ENCODE measurements around the gene NCOA5. TPM values are rescaled to one million over a fixed set of nuclear protein-coding genes. Genes with fewer than 3 reads are reported as not detected.
A peak's percentile ranks its signal among the peaks of the same experiment; 100 is the strongest.

Gene NCOA5
- total RNA-seq, 3 donors from 2014 or later (not counting 1 experiment from before 2014, with no cell fraction given), result 8.8 to 18.4 (median 18.0) TPM

DNA sequence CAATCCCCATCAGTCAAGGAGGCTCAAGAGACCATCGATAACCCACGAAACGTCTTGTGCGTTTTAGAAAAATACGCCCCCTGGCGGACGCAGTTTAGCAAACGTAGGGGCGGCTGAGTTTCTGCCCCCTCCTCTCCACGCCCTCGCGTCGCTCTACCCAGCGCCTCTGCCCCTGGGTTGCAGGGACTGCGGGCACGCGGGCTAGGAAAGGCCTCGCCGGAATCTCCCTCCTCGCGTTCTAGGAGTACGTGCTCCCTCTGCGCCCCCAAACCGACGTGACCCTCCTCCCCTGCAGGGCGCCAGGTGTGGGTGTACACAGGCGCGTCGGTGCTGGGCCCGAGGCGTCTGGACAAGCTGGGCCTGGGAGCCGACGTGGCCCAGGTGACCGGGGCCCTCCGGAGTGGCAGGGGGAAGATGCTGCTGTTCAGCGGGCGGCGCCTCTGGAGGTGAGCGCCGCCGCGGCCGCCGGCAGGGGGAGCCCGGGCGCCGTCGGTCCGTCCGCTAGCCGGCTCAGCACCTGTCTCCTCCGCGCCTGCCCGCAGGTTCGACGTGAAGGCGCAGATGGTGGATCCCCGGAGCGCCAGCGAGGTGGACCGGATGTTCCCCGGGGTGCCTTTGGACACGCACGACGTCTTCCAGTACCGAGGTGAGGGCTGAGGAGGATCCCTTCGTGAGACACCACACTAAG lies 75.8 kb downstream of the NCOA5 start:
- WGBS (ENCODE audit: insufficient coverage), result 2% methylated on average over 67 of the region's 67 CpGs
- peak overlapping the region; percentile 5 for H3K4me3 ChIP-seq (ENCODE audit: low read length)
- DNase-seq, result peak; percentile 62 to 87
- intact Hi-C loops (cut with micrococcal nuclease), result loop anchor here (1.0 to 5.0 kb wide), 2 partner anchors 27 to 42 kb away; partner anchors contain the start of gene ZNF335
- H3K4me1 Mint-ChIP-seq, result peaks cover 27 to 48% of the 10 kb centered on the region in 2 donors
- H3K9me3 ChIP-seq (ENCODE audit: control insufficient read depth, insufficient read depth, low read length), result peaks cover 11% of the 10 kb centered on the region
- peaks cover 55% of the 10 kb centered on the region for H3K4me1 ChIP-seq (ENCODE audit: control insufficient read depth, insufficient read depth, low read length)
- peak overlapping the region; percentile 67 for H3K4me3 Mint-ChIP-seq
- peak; percentile 63 to 68 (median 66) for ATAC-seq
- TF ChIP-seq, protein P1, sequence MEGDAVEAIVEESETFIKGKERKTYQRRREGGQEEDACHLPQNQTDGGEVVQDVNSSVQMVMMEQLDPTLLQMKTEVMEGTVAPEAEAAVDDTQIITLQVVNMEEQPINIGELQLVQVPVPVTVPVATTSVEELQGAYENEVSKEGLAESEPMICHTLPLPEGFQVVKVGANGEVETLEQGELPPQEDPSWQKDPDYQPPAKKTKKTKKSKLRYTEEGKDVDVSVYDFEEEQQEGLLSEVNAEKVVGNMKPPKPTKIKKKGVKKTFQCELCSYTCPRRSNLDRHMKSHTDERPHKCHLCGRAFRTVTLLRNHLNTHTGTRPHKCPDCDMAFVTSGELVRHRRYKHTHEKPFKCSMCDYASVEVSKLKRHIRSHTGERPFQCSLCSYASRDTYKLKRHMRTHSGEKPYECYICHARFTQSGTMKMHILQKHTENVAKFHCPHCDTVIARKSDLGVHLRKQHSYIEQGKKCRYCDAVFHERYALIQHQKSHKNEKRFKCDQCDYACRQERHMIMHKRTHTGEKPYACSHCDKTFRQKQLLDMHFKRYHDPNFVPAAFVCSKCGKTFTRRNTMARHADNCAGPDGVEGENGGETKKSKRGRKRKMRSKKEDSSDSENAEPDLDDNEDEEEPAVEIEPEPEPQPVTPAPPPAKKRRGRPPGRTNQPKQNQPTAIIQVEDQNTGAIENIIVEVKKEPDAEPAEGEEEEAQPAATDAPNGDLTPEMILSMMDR (IDR thresholded peaks at IDR 0.05), result peak; percentile 99
- H3K27ac ChIP-seq (ENCODE audit: low read length), result no peak overlapping the region
- H3K36me3 ChIP-seq (ENCODE audit: control insufficient read depth, insufficient read depth, low read length), result no peaks in the 10 kb centered on the region
- H3K36me3 Mint-ChIP-seq, result no peaks in the 10 kb centered on the region
- peak overlapping the region; percentile 3 to 50 for H3K27ac Mint-ChIP-seq
- no peaks in the 10 kb centered on the region for H3K9me3 Mint-ChIP-seq
- H3K27me3 Mint-ChIP-seq (ENCODE audit: low read depth in 2 of 2), result peaks cover 66 to 70% of the 10 kb centered on the region in 2 donors
- H3K27me3 ChIP-seq (ENCODE audit: control insufficient read depth, insufficient read depth, low read length), result peaks cover 49% of the 10 kb centered on the region

DNA sequence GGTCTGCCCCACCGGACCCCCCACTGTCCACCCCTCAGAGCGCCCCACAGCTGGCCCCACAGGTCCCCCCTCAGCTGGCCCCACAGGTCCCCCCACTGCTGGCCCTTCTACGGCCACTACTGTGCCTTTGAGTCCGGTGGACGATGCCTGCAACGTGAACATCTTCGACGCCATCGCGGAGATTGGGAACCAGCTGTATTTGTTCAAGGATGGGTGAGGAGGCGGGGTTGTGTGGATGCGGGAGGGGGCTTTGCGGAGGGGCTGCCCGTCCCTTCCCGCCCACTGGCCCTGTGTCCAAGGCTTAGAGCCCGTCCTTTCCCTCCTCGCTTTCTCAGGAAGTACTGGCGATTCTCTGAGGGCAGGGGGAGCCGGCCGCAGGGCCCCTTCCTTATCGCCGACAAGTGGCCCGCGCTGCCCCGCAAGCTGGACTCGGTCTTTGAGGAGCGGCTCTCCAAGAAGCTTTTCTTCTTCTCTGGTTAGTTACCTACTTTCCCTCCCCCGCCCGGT lies 76.4 kb downstream of the NCOA5 start:
- peak overlapping the region in 1 of 2 donors; percentile 83 for H3K27ac Mint-ChIP-seq
- no peaks in the 10 kb centered on the region for H3K36me3 Mint-ChIP-seq

DNA sequence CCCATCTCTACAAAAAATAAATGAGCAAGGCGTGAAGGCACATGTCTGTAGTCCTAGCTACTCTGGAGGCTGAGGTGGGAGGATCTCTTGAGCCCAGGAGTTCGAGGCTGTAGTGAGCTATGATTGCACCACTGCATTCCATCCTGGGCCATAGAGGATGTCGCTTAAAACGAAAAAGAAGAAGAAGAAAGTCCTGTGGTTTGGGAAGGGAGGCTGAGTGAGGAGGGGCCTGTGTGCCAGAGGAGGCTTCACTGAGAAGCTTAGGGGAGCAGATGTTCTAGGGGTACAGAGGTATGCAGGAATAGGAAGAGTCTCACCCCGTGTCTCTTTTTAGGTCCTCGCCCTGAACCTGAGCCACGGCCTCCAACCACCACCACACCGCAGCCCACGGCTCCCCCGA lies 76.8 kb downstream of the NCOA5 start:
- ATAC-seq, result no peak
- TF ChIP-seq, protein P1 (IDR thresholded peaks at IDR 0.05), result no peak
- DNase-seq, result no peak
- peaks cover 11% of the 10 kb centered on the region for H3K9me3 ChIP-seq (ENCODE audit: control insufficient read depth, insufficient read depth, low read length)
- no peak overlapping the region for H3K27ac ChIP-seq (ENCODE audit: low read length)
- WGBS (ENCODE audit: insufficient coverage), result 37% methylated on average over 10 of the region's 10 CpGs
- Mint-ChIP-seq H3K27ac (peak overlapping the region in 1 of 2 donors; percentile 83), H3K9me3 (no peaks in the 10 kb centered on the region), H3K36me3 (no peaks in the 10 kb centered on the region), H3K4me1 (peaks cover 37 to 59% of the 10 kb centered on the region in 2 donors), H3K4me3 (peak overlapping the region; percentile 69), H3K27me3 (ENCODE audit: low read depth in 2 of 2) (peaks cover 65 to 66% of the 10 kb centered on the region in 2 donors)
- peaks cover 52% of the 10 kb centered on the region for H3K27me3 ChIP-seq (ENCODE audit: control insufficient read depth, insufficient read depth, low read length)
- intact Hi-C loops (cut with micrococcal nuclease), result loop anchor here (1.0 to 5.0 kb wide), 2 partner anchors 26 to 41 kb away; partner anchors contain the start of gene ZNF335
- peaks cover 65% of the 10 kb centered on the region for H3K4me1 ChIP-seq (ENCODE audit: control insufficient read depth, insufficient read depth, low read length)
- no peak overlapping the region for H3K4me3 ChIP-seq (ENCODE audit: low read length)
- H3K36me3 ChIP-seq (ENCODE audit: control insufficient read depth, insufficient read depth, low read length), result no peaks in the 10 kb centered on the region

More for the DNA sequence above, 76.4 kb downstream of the NCOA5 start:
- Histone ChIP-seq H3K9me3 (ENCODE audit: control insufficient read depth, insufficient read depth, low read length) (peaks cover 11% of the 10 kb centered on the region), H3K27ac (ENCODE audit: low read length) (no peak overlapping the region), H3K4me3 (ENCODE audit: low read length) (no peak overlapping the region), H3K36me3 (ENCODE audit: control insufficient read depth, insufficient read depth, low read length) (no peaks in the 10 kb centered on the region), H3K27me3 (ENCODE audit: control insufficient read depth, insufficient read depth, low read length) (peaks cover 52% of the 10 kb centered on the region), H3K4me1 (ENCODE audit: control insufficient read depth, insufficient read depth, low read length) (peaks cover 61% of the 10 kb centered on the region)
- Mint-ChIP-seq H3K27me3 (ENCODE audit: low read depth in 2 of 2) (peaks cover 64% of the 10 kb centered on the region in 2 donors), H3K4me1 (peaks cover 33 to 54% of the 10 kb centered on the region in 2 donors), H3K9me3 (no peaks in the 10 kb centered on the region), H3K4me3 (peak overlapping the region; percentile 69)
- intact Hi-C loops (cut with micrococcal nuclease), result loop anchor here (1.0 to 5.0 kb wide), 2 partner anchors 26 to 41 kb away; partner anchors contain the start of gene ZNF335
- TF ChIP-seq, protein P1 (IDR thresholded peaks at IDR 0.05), result no peak
- ATAC-seq, result no peak
- WGBS (ENCODE audit: insufficient coverage), result 16% methylated on average over 29 of the region's 29 CpGs
- DNase-seq, result no peak
